IPS-11a (cell line): ENCODE results near the gene ZNF620.
"Not testable (repeated sequence)": the region's sequence is repeated elsewhere in the genome, so short reads cannot be mapped to it uniquely, and the experiment has no call there.

Source experiments
- H3K4me3 ChIP-seq: one replicate; pipeline ENCODE4 v1.5.1; 2013; ENCODE audit warnings: low read depth, low read length, control low read depth

Gene ZNF620

GRCh38 chr3:40505599-40506462, at the start of gene ZNF620:
Gene ZNF620, plus strand, starts transcription at chr3:40506039. Its CDS starts 314 bp downstream, at chr3:40506353.
- peak within 1 kb of the TSS; percentile 94 for H3K4me3 ChIP-seq

- H3K4me3 ChIP-seq = peak overlapping the region; percentile 91
These were observed 49.4 kb upstream of the ZNF620 start for GRCh38 chr3:40456279-40456939.

GRCh38 chr3:40456940-40457823, 48.7 kb upstream of the ZNF620 start, which contains the start of gene RPL14:
Gene RPL14, plus strand, starts transcription at chr3:40457339. Its CDS starts 133 bp downstream, at chr3:40457472.
- H3K4me3 ChIP-seq = peak within 1 kb of the TSS; percentile 91

- peak overlapping the region; percentile 91 for H3K4me3 ChIP-seq
These were observed 47.4 kb upstream of the ZNF620 start for GRCh38 chr3:40458473-40458872.

GRCh38 chr3:40460481-40460880, 45.4 kb upstream of the ZNF620 start:
- not testable (repeated sequence) for H3K4me3 ChIP-seq

- H3K4me3 ChIP-seq = no peak overlapping the region
These were observed 44.7 kb upstream of the ZNF620 start for GRCh38 chr3:40461161-40461560.

GRCh38 chr3:40462838-40463237, 43.0 kb upstream of the ZNF620 start:
- not testable (repeated sequence) for H3K4me3 ChIP-seq

GRCh38 chr3:40463579-40463978, 42.3 kb upstream of the ZNF620 start:
- H3K4me3 ChIP-seq = no peak overlapping the region

GRCh38 chr3:40464339-40465110, 41.3 kb upstream of the ZNF620 start:
- H3K4me3 ChIP-seq = no peak overlapping the region

GRCh38 chr3:40465111-40465407, 40.8 kb upstream of the ZNF620 start:
- H3K4me3 ChIP-seq = no peak overlapping the region

GRCh38 chr3:40465456-40465855, 40.4 kb upstream of the ZNF620 start:
- no peak overlapping the region for H3K4me3 ChIP-seq

GRCh38 chr3:40468018-40468417, 37.8 kb upstream of the ZNF620 start:
- H3K4me3 ChIP-seq = no peak overlapping the region

- H3K4me3 ChIP-seq = no peak overlapping the region
These were observed 35.1 kb upstream of the ZNF620 start for GRCh38 chr3:40470701-40471100.

- H3K4me3 ChIP-seq = peak within 1 kb of the TSS; percentile 1
These were observed 29.1 kb upstream of the ZNF620 start, which contains the start of gene ZNF619 for GRCh38 chr3:40476478-40477470. Gene ZNF619, plus strand, starts transcription at chr3:40477122. Its CDS starts 858 bp downstream, at chr3:40477980.

- H3K4me3 ChIP-seq = no peak overlapping the region
These were observed 28.2 kb upstream of the ZNF620 start for GRCh38 chr3:40477666-40478065.

- H3K4me3 ChIP-seq = no peak overlapping the region
These were observed 18.7 kb upstream of the ZNF620 start for GRCh38 chr3:40487172-40487571.

- no peak overlapping the region for H3K4me3 ChIP-seq
These were observed 14.9 kb upstream of the ZNF620 start for GRCh38 chr3:40490916-40491315.

GRCh38 chr3:40494698-40495097, 11.1 kb upstream of the ZNF620 start:
- no peak overlapping the region for H3K4me3 ChIP-seq

- H3K4me3 ChIP-seq = no peak overlapping the region
These were observed 8.6 kb upstream of the ZNF620 start for GRCh38 chr3:40497288-40497687.
